PC-3 (cell line): ENCODE results near the gene WDR27. TPM values are rescaled to one million over a fixed set of nuclear protein-coding genes. Genes with fewer than 3 reads are reported as not detected.

Experiments used
- ATAC-seq: fragments of 200-7000 bp; cut with Tn5 transposase; 2 replicates; pipeline ENCODE4 v1.9.1; 2020; ENCODE audit warnings: mild to moderate bottlenecking, moderate library complexity
- BruUV-seq: library from RNA; stranded (reverse); fragments of 400-500 nt; replicated peaks from 2 replicates; lab custom pipeline; 2021; lab: Mats Ljungman, UMichigan
- CTCF ChIA-PET: fragments of 300-600 bp; sonication (Branson Sonifier 250); formaldehyde crosslinking; loops from one replicate; lab custom pipeline; 2022; ENCODE audit warnings: antibody characterized with exemption; lab: Charles Lee
- POLR2A ChIA-PET: fragments of 300-600 bp; sonication (Branson Sonifier 250); formaldehyde crosslinking; loops from one replicate; lab custom pipeline; 2022; ENCODE audit warnings: antibody characterized with exemption; ENCODE audit not compliant: unreplicated experiment; lab: Charles Lee
- DNase-seq: peaks from one replicate; pipeline ENCODE4 v3.0.0-alpha.2; 2015
- H2AFZ ChIP-seq: fragments of 300-600 bp; sonication (generic); 2 replicates; pipeline ENCODE4 v1.6.0; 2016; ENCODE audit warnings: antibody characterized with exemption, low read length
- H3F3A ChIP-seq: fragments of 300-600 bp; sonication (generic); one replicate; pipeline ENCODE4 v1.6.0; 2017; ENCODE audit warnings: antibody characterized with exemption, low read length, control low read depth, mild to moderate bottlenecking; ENCODE audit not compliant: unreplicated experiment
- H3K27ac ChIP-seq: fragments of 300-600 bp; sonication (generic); 2 replicates; pipeline ENCODE4 v1.5.1; 2016; ENCODE audit warnings: mild to moderate bottlenecking, low read length
- H3K27me3 ChIP-seq: fragments of 300-600 bp; sonication (generic); 2 replicates; pipeline ENCODE4 v1.6.1; 2016; ENCODE audit warnings: low read length, mixed read lengths
- H3K36me3 ChIP-seq: fragments of 300-600 bp; sonication (generic); 2 replicates; pipeline ENCODE4 v1.6.1; 2016; ENCODE audit warnings: low read depth, mixed run types, low read length, mixed read lengths
- H3K4me1 ChIP-seq: fragments of 300-600 bp; sonication (generic); 2 replicates; pipeline ENCODE4 v1.5.1; 2016; ENCODE audit warnings: low read length; ENCODE audit not compliant: insufficient read depth
- H3K4me2 ChIP-seq: fragments of 300-600 bp; sonication (generic); 2 replicates; pipeline ENCODE4 v1.6.0; 2016; ENCODE audit warnings: low read length
- H3K4me3 ChIP-seq: fragments of 300-600 bp; sonication (generic); 2 replicates; pipeline ENCODE4 v1.5.1; 2016; ENCODE audit warnings: mild to moderate bottlenecking, low read length, mixed read lengths
- H3K79me2 ChIP-seq: fragments of 300-600 bp; sonication (generic); 2 replicates; pipeline ENCODE4 v1.6.1; 2017; ENCODE audit warnings: low read length, mixed read lengths
- H3K9ac ChIP-seq: fragments of 300-600 bp; sonication (generic); 2 replicates; pipeline ENCODE4 v1.6.0; 2016; ENCODE audit warnings: mild to moderate bottlenecking, low read length
- H3K9me2 ChIP-seq: fragments of 300-600 bp; sonication (generic); replicated peaks from 2 replicates; pipeline ENCODE4 v1.6.1; 2016; ENCODE audit warnings: mixed run types, low read length, mixed read lengths
- H3K9me3 ChIP-seq: fragments of 300-600 bp; sonication (generic); 2 replicates; pipeline ENCODE4 v1.6.1; 2016; ENCODE audit warnings: low read length, mixed read lengths
- H4K20me1 ChIP-seq: fragments of 300-600 bp; sonication (generic); 2 replicates; pipeline ENCODE4 v1.6.1; 2016; ENCODE audit warnings: low read length, mixed read lengths
- CTCF ChIP-seq: fragments of 300-600 bp; sonication (generic); conservative IDR thresholded peaks from 2 replicates; pipeline ENCODE4 v1.5.1; 2017; ENCODE audit warnings: antibody characterized with exemption, low read depth, mild to moderate bottlenecking, low read length
- EZH2 ChIP-seq: fragments of 300-600 bp; sonication (generic); IDR thresholded peaks from one replicate; pipeline ENCODE4 v1.6.1; 2017; ENCODE audit warnings: antibody characterized with exemption, mild to moderate bottlenecking, low read length; ENCODE audit not compliant: unreplicated experiment
- EZH2phosphoT487 ChIP-seq: fragments of 300-600 bp; sonication (generic); IDR thresholded peaks from 2 replicates; pipeline ENCODE4 v1.6.1; 2018; ENCODE audit warnings: mild to moderate bottlenecking, antibody characterized with exemption, low read length, borderline replicate concordance
- intact Hi-C: fragments of 100-400 bp; cut with micrococcal nuclease; formaldehyde crosslinking; loops from 2 replicates; pipeline ENCODE4 v1.9.0; 2023
- total RNA-seq: library from RNA; depleted of rRNA; stranded (reverse); fragments of >200 nt; gene quantifications from 2 replicates; pipeline ENCODE4 v1.2.3, GENCODE V29; 2014

WDR27 gene
- total RNA-seq, 1 experiment from 2014 or later, result 20.0 TPM

DNA sequence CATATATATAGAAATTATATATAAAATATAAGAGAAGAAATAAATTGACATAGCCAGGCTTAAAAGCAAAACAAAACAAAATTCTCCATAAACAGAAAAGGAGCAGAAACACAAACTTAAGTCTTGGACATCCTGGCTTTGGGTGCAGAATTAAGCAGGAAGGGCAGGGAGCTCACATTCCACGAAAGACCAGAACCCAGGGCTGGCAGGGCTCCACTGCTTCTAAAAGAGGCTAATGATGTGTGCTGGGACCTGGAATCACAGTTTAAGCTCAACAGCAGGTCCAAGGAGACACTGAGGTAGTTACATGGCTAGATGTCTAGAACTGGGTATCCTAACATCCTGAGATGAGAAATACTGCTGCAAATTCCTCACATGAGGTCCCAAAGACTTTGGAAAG is 210.3 kb downstream of the WDR27 start:
- DNase-seq, result no peak
- no peaks in the 10 kb centered on the region for H3F3A ChIP-seq
- H3K4me1 ChIP-seq, result no peaks in the 10 kb centered on the region
- no TSS peak for BruUV-seq
- ChIA-PET POLR2A (no interaction called here), CTCF (no interaction called here)
- H3K9me2 ChIP-seq, result no peaks in the 10 kb centered on the region
- H3K4me2 ChIP-seq, result no peak overlapping the region
- TF ChIP-seq CTCF (no peak), EZH2phosphoT487 (no peak), EZH2 (no peak)
- H3K27me3 ChIP-seq, result no peaks in the 10 kb centered on the region
- H3K79me2 ChIP-seq, result no peaks in the 10 kb centered on the region
- ATAC-seq, result no peak
- no peaks in the 10 kb centered on the region for H3K9me3 ChIP-seq
- H3K4me3 ChIP-seq, result no peak overlapping the region
- no peak overlapping the region for H3K27ac ChIP-seq
- intact Hi-C loops, result no loop called here
- H2AFZ ChIP-seq, result no peak overlapping the region
- no peaks in the 10 kb centered on the region for H3K36me3 ChIP-seq
- no peaks in the 10 kb centered on the region for H4K20me1 ChIP-seq
- H3K9ac ChIP-seq, result no peak overlapping the region

DNA sequence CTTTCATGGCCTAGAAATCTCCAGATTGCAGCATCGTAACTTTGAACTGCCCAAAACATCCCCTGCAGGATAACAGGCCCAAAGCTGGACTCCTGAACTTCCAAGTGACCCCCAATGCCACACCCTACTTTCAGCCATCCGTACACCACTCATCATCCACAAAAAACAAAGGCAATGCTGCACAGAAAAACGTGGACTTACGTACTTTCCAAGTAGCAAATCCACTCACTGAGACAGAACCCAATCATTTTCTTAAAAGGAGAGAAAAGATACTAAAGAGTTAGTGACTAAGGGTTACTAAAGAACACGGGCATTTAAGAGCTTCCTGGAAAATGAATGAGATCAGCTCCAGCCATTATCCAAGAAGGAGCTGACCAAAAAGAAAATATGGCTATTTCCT is 211.0 kb downstream of the WDR27 start:
- no peaks in the 10 kb centered on the region for H3K4me1 ChIP-seq
- no TSS peak for BruUV-seq
- H3K4me3 ChIP-seq, result no peak overlapping the region
- intact Hi-C loops, result no loop called here
- ChIA-PET POLR2A (no interaction called here), CTCF (no interaction called here)
- no peaks in the 10 kb centered on the region for H4K20me1 ChIP-seq
- no peak overlapping the region for H2AFZ ChIP-seq
- TF ChIP-seq EZH2, result no peak
- ATAC-seq (no peak), DNase-seq (no peak)
- no peak overlapping the region for H3K4me2 ChIP-seq
- no peaks in the 10 kb centered on the region for H3K79me2 ChIP-seq
- no peaks in the 10 kb centered on the region for H3F3A ChIP-seq
- H3K9me2 ChIP-seq, result no peaks in the 10 kb centered on the region
- no peaks in the 10 kb centered on the region for H3K36me3 ChIP-seq
- no peak overlapping the region for H3K9ac ChIP-seq
- H3K27me3 ChIP-seq, result no peaks in the 10 kb centered on the region
- no peaks in the 10 kb centered on the region for H3K9me3 ChIP-seq
- H3K27ac ChIP-seq, result no peak overlapping the region

DNA sequence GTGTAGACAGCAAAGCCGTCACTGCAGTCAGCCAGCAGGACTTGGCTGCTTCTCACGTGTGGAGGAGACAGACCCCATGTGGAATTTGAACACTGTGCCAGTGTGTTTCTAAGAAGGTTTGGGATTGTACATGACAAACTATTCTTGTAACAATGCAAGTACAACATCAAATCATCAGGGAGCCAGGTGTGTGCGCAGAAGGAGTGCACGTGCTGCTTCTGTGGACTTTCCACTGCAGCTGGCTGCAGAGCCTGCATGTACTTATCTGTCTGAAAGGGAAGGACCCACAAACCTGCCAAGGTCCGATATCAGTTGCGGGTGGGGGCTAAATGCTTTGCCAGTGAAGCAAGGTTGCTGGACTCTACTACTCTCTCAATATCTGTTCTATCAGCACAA is 211.6 kb downstream of the WDR27 start:
- Histone ChIP-seq H3K4me1 (no peaks in the 10 kb centered on the region), H2AFZ (no peak overlapping the region), H3K4me3 (no peak overlapping the region), H3K9me2 (no peaks in the 10 kb centered on the region), H3K27me3 (no peaks in the 10 kb centered on the region), H3K4me2 (no peak overlapping the region), H3K27ac (no peak overlapping the region), H3K79me2 (no peaks in the 10 kb centered on the region), H3K36me3 (no peaks in the 10 kb centered on the region), H3K9ac (no peak overlapping the region), H3F3A (no peaks in the 10 kb centered on the region), H4K20me1 (no peaks in the 10 kb centered on the region), H3K9me3 (no peaks in the 10 kb centered on the region)
- ChIA-PET CTCF (no interaction called here), POLR2A (no interaction called here)
- TF ChIP-seq CTCF (no peak), EZH2 (no peak), EZH2phosphoT487 (no peak)
- intact Hi-C loops, result no loop called here
- BruUV-seq, result no TSS peak
- no peak for ATAC-seq
- no peak for DNase-seq
